Transverse colon (tissue), 3 donors: ENCODE measurements around the gene FAT4.

Experiments
- POLR2A ChIP-seq: fragments of 450-650 bp; IDR thresholded peaks from one replicate; pipeline ENCODE4 v1.6.1; 2016; ENCODE audit warnings: antibody characterized with exemption, mild to moderate bottlenecking, moderate library complexity
- TF ChIP-seq, protein P1 (sequence below), 5 experiments: fragments of 200-600 bp in 3 of 5; fragments of 450-650 bp in 2 of 5; sonication (generic) in 3 of 5; IDR thresholded peaks; 1 replicate in 2 of 5; 2 replicates in 3 of 5; pipeline ENCODE4 v1.5.1; 2016 to 2017; ENCODE audit warnings: antibody characterized with exemption in 5 of 5, inconsistent platforms in 3 of 5, mild to moderate bottlenecking in 2 of 5, moderate library complexity in 1 of 5

DNA sequence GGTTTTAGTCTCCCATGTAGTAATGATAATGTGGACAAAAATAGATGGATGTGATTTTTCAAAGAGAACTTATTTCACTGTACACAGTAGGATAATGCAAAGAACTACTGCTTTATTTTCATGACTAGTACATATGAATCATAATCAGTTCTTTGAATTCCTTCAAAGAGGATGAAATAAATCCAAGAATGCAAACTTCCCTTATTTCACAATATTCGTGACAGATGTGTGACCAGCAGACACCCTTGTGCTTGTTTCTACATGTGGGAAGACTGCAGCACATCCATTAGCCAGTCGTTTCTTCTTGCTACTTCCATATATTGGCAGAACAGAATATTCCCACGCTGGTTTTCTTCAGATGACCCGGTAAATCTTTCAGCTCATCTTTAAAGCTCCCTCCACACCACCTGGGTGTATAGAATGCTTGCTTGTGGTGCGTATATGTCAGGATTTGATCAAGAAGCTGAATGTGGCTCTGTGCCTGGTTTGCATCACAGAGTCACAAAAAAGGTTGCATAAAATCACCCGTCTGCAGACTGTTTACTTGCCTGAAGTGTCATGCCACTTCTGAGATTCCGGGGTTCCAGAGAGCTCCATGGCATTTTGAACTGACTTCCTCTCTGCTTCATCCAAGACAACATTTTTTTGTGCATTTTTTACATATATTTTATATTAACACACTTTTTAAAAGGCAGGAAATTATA is 47.7 kb upstream of the FAT4 start:
- TF ChIP-seq, protein P1, sequence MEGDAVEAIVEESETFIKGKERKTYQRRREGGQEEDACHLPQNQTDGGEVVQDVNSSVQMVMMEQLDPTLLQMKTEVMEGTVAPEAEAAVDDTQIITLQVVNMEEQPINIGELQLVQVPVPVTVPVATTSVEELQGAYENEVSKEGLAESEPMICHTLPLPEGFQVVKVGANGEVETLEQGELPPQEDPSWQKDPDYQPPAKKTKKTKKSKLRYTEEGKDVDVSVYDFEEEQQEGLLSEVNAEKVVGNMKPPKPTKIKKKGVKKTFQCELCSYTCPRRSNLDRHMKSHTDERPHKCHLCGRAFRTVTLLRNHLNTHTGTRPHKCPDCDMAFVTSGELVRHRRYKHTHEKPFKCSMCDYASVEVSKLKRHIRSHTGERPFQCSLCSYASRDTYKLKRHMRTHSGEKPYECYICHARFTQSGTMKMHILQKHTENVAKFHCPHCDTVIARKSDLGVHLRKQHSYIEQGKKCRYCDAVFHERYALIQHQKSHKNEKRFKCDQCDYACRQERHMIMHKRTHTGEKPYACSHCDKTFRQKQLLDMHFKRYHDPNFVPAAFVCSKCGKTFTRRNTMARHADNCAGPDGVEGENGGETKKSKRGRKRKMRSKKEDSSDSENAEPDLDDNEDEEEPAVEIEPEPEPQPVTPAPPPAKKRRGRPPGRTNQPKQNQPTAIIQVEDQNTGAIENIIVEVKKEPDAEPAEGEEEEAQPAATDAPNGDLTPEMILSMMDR (IDR thresholded peaks at IDR 0.05) = no peak
- TF ChIP-seq POLR2A = no peak
